NCI-H2081 (cell line): Measurements from ENCODE around the gene HEMGN.
"Not testable (repeated sequence)": the region's sequence is repeated elsewhere in the genome, so short reads cannot be mapped to it uniquely, and the experiment has no call there.

ENCODE experiments used
- DNase-seq, 2 experiments: peaks; one replicate each; lab custom pipeline; 2025; lab: John Stamatoyannopoulos, UW

The HEMGN gene

GRCh38 chr9:97964901-97965300, 26.9 kb upstream of the HEMGN start:
- no peak for DNase-seq

- DNase-seq, result no peak
Observed at GRCh38 chr9:97963232-97963631, 25.3 kb upstream of the HEMGN start.

- DNase-seq, result no peak
Observed at GRCh38 chr9:97962575-97962974, 24.6 kb upstream of the HEMGN start.

- DNase-seq, result no peak
Observed at GRCh38 chr9:97962136-97962535, 24.2 kb upstream of the HEMGN start.

GRCh38 chr9:97961361-97961760, 23.4 kb upstream of the HEMGN start:
- no peak for DNase-seq

GRCh38 chr9:97960678-97961328, 22.8 kb upstream of the HEMGN start:
- not testable (repeated sequence) for DNase-seq

GRCh38 chr9:97959585-97959984, 21.6 kb upstream of the HEMGN start:
- DNase-seq, result no peak

GRCh38 chr9:97958812-97959511, 21.0 kb upstream of the HEMGN start:
- no peak for DNase-seq

- no peak for DNase-seq
Observed at GRCh38 chr9:97956331-97956730, 18.4 kb upstream of the HEMGN start.

- DNase-seq, result peak; percentile 51 to 65
Observed at GRCh38 chr9:97954550-97954989, 16.6 kb upstream of the HEMGN start.

GRCh38 chr9:97950873-97951272, 12.9 kb upstream of the HEMGN start:
- DNase-seq, result peak in 1 of 2 experiments; percentile 16

GRCh38 chr9:97947094-97947493, 9.1 kb upstream of the HEMGN start:
- DNase-seq, result not testable (repeated sequence)

- not testable (repeated sequence) for DNase-seq
Observed at GRCh38 chr9:97945470-97945869, 7.5 kb upstream of the HEMGN start.

- no peak for DNase-seq
Observed at GRCh38 chr9:97944612-97945011, 6.6 kb upstream of the HEMGN start.

GRCh38 chr9:97943308-97943855, 5.4 kb upstream of the HEMGN start:
- no peak for DNase-seq

GRCh38 chr9:97941323-97941722, 3.4 kb upstream of the HEMGN start:
- no peak for DNase-seq

GRCh38 chr9:97940741-97941140, 2.8 kb upstream of the HEMGN start:
- DNase-seq, result no peak

- no peak for DNase-seq
Observed at GRCh38 chr9:97940233-97940632, 2.3 kb upstream of the HEMGN start.

GRCh38 chr9:97936998-97937397, 974 bp downstream of the HEMGN start:
- DNase-seq, result no peak

GRCh38 chr9:97935276-97935675, 2.7 kb downstream of the HEMGN start:
- DNase-seq, result peak in 1 of 2 experiments; percentile 42

GRCh38 chr9:97934321-97935115, 3.5 kb downstream of the HEMGN start:
- peak; percentile 69 to 81 for DNase-seq

GRCh38 chr9:97933297-97933998, 4.5 kb downstream of the HEMGN start:
- DNase-seq, result no peak
